Activated CD4-positive, alpha-beta T cell treated with anti-CD3 and anti-CD28 coated beads for 4 hours (primary cell): ENCODE results near the gene OR52B2.

Experiments
- DNase-seq, 2 donors: peaks; one replicate each; pipeline ENCODE4 v3.0.0-alpha.2; 2020

OR52B2 gene

DNA sequence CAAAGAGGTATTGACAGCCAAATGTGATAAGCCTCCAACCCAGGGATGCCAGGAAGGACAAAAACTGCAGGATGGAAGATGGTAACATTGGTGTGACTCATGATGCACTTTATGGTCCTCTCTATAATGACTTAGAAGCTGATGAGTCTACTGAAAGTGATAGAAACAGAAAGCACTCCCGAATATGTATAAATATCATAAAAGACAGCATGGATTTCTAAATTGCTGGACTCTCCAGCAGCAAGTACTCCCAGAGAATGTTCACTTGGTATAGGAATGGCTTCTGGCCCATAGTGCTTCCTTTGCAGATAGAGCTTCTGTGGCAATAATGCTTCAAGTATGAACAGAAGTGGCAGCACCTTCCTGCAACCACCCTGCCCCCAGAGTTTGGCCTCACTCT is at the start of gene OR52B2:
Gene OR52B2 (minus strand): TSS at position 101 of the 400 bp plus-strand sequence. CDS start 0 bp downstream, at position 101.
- no peak for DNase-seq

- DNase-seq: no peak
These were observed 49.2 kb upstream of the OR52B2 start for GRCh38 chr11:6219359-6219758.

DNA sequence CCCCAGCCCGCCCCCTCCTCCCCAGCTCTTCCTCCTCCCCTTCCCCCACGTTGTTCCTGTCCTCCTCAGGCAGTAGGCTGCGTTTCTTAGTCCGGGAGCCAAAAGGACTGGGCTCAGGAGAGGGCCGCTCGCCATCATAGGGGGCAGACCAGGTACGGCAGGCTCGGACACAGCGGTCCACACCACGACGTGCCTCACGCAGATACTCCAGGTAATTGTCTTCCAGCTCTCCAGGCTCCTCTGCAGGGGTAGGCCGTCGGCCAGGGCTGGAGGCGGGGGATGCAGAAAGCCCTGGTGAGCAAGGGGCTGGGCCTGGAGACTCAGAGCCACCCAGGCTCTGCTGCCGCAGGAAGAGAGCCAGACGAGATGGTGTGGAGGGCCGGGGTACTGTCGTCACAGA is 47.6 kb upstream of the OR52B2 start:
- no peak for DNase-seq

- no peak for DNase-seq
These were observed 46.4 kb upstream of the OR52B2 start for GRCh38 chr11:6216501-6216900.

GRCh38 chr11:6214530-6214929 is 44.4 kb upstream of the OR52B2 start:
- no peak for DNase-seq

GRCh38 chr11:6210274-6210955 is 40.3 kb upstream of the OR52B2 start:
- DNase-seq: no peak

DNA sequence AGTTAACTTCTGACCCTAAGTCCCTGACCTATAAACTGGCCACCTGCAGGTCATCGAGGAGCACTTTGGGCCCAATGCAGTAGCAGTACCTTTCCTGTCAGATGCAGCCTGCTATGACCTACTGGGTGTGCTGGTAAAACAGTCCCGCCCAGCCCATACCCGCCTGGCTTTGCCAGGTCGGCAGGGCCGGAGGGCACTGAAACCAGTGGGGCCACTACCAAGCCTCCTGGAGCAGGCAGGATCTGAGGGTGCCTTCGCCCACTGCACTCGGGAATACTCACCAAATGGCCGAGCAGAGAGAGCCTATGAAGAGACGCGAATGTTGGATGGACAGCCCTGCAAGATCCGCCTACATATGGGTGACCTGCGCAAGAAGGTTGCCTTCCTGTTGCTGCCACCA is 39.7 kb upstream of the OR52B2 start:
- no peak for DNase-seq

- no peak for DNase-seq
These were observed 36.5 kb upstream of the OR52B2 start for GRCh38 chr11:6206456-6207180.

GRCh38 chr11:6205366-6205765 is 35.2 kb upstream of the OR52B2 start, which contains the start of gene C11orf42:
Gene C11orf42, plus strand, starts transcription at chr11:6205557. Its CDS starts 59 bp downstream, at chr11:6205616.
- DNase-seq: no peak

DNA sequence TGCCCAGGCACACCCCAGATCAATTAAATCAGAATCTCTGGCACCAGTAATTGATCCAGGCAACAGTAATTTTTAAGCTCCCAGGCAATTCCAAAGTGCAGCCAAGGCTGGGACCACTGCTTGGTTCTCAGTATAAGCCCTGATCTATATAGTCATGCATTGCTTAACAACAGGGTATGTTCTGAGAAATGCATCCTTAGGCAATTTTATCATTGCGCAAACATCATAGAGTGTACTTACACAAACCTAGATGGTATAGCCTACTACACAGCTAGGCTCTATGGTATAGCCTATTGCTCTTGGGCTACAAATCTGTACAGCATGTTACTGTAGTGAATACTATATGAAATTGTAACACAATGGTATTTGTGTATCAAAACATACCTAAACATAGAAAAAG is 34.6 kb upstream of the OR52B2 start:
- no peak for DNase-seq

DNA sequence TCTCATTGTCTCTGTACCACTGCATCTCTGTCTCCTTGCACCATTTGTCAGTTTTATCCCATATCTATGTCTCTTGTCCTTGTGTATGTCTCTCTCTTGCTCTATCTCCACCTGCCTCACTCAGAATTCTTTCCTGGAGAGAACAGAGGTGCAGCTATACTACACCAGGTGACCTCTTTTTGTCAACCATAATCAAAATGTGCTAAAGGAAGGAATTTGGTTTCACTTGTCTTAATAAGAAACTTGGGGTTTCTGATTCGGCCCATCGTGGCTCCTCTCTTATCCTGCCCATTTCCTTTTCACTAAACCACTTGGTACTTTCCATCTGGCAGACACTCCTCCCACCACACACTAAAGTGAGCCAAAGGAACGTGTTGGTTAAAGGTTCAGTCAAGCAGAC is 33.2 kb upstream of the OR52B2 start:
- no peak for DNase-seq

GRCh38 chr11:6202041-6202440 is 31.9 kb upstream of the OR52B2 start:
- DNase-seq: no peak

DNA sequence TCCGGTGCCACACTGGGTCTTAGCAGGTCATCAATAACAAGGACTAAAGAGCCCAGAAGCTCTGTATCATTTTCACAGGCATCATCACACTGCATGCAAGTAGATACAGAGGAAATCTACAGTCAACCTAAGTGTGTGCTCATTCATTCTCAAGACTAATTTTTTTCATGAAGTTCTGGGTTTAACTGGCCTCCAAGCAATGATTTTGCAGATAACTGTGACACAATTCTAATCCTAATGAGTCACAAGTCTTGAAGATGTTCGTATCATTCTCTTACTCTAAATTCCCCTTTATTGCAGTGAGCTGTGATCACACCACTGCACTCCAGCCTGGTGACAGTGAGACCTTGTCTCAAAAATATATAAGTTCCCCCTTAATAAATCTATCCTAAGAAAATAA is 31.4 kb upstream of the OR52B2 start:
- no peak for DNase-seq

DNA sequence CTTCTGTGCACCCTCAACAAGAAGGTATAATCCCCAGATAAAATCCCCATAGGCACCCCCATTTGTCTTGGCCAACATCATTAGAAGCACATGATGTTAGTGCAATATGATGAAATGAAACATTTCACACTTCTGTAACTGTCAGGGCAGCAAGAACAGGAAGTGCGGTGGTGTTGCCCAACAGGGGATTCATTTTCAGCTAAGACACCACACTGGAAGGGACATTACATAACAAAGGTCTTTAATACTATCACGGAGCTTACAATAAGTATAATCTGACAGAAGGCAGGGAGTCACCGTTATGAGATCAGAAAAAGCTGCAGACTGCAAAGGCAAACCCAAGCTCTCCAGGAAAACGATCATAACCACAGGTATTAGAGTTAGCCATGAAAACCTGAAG is 30.8 kb upstream of the OR52B2 start:
- no peak for DNase-seq

GRCh38 chr11:6199174-6199810 is 29.2 kb upstream of the OR52B2 start, which contains the start of gene OR52W1:
Gene OR52W1, plus strand, starts transcription at chr11:6199224. Its CDS starts 0 bp downstream, at chr11:6199224.
- no peak for DNase-seq

- no peak for DNase-seq
These were observed 27.5 kb upstream of the OR52B2 start for GRCh38 chr11:6197466-6198200.

- no peak for DNase-seq
These were observed 26.3 kb upstream of the OR52B2 start for GRCh38 chr11:6196396-6196795.

DNA sequence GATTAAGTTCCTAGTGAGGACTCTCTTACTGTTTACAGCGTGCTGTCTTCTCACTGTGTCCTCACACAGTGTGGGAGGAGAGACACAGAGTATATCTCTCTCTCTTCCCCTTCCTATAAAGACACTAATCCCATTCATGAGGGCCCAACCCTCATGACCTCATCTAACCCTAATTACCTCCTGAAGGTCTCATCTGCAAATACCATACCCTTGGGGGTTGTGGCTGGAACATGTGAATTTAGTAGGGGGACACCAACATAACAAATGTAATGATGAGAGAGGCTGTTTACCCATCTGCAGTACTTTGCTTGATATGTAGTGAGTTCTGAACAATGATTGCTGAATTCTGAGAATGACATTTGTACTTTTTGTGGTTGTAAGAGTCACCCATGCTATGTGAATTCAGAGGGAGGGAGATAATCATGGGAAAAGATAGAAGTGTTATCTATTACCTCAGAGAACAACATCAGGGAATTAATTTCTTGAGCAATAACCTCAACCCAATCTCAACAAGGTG is 24.0 kb upstream of the OR52B2 start:
- no peak for DNase-seq

DNA sequence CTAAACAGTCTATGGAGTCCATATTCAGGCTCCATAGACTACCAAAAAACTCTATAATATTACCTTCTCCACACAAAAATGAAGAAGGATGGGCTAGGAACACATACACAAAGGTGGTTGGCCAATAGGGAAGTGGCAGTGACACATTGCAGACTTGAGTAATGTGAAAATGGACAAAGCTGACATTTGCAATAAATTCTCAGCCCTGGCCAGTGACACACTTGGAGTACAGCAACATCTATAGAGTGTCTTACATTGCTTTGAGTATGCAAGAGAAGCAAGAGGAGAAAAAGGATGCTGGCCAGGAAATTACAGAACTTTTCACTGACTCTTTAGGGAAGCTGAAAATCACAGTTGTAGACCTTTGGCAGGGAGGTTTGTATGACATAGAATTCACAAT is 21.6 kb upstream of the OR52B2 start:
- DNase-seq: no peak

DNA sequence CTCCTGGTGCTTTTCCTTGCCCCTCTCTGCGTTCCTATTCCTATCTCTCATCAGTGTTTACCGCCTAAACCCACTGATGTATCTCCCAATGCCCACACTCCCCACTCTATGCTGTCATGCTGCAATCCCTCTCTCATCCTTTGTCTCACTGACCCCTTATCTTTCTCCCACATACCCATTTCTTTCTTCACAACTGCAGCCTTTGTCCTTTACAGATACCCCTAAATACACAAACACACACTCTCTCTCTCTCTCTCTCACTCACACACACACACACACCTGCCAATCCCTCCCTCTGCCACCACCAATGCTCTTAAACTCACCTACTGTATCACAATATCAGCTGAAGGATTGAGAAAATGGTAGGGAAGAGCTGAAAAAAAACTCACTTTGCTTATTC is 5.3 kb upstream of the OR52B2 start:
- DNase-seq: no peak

- DNase-seq: no peak
These were observed 13.3 kb downstream of the OR52B2 start for GRCh38 chr11:6156628-6157359.

DNA sequence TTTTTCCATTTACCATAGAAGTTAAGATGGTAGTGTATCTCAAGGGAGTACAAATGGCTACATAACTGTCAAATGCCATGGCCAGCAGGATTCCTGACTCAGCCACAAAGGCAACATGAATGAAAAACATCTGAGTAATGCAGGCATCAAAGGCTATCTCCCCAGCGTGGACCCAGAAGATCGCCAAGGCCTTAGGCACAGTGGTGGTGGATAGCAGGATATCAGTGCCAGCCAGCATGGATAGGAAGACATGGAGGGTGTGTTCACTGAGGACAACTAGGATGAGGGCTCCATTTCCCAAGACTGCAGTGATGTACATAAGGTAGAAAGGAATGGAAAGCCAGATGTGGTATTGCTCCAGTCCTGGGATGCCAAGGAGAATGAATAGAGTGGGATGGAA is 18.0 kb downstream of the OR52B2 start:
- no peak for DNase-seq
